Keratinocyte (primary cell): ENCODE results near the gene SEPTIN5. TPM values are rescaled to one million over a fixed set of nuclear protein-coding genes. Genes with fewer than 3 reads are reported as not detected.

Experiments used
- DNase-seq: peaks from one replicate; pipeline ENCODE4 v3.0.0-alpha.2; 2011; ENCODE audit warnings: low read depth, missing footprints, low spot score
- FAIRE-seq: peaks from 2 replicates; lab custom pipeline; 2011; peaks lifted over from hg19 to GRCh38; lab: Jason Lieb, UNC
- H2AFZ ChIP-seq: 2 replicates; pipeline ENCODE4 v1.6.0; 2012; ENCODE audit warnings: low read length, control low read depth, inconsistent platforms; ENCODE audit not compliant: control insufficient read depth
- H3K27ac ChIP-seq: 2 replicates; pipeline ENCODE4 v1.5.1; 2011; ENCODE audit warnings: low read length; ENCODE audit not compliant: control insufficient read depth, insufficient read depth
- H3K27me3 ChIP-seq: 3 replicates; pipeline ENCODE4 v1.6.0; 2011; ENCODE audit warnings: low read length; ENCODE audit not compliant: control insufficient read depth, insufficient read depth; ENCODE audit errors: extremely low read depth
- H3K36me3 ChIP-seq, 2 experiments: 2 replicates in 1 of 2; 3 replicates in 1 of 2; pipeline ENCODE4 v1.5.1; 2011; ENCODE audit warnings: low read length in 2 of 2, mild to moderate bottlenecking in 1 of 2; ENCODE audit not compliant: control insufficient read depth in 2 of 2, insufficient read depth in 2 of 2; ENCODE audit errors: extremely low read depth in 1 of 2
- H3K4me1 ChIP-seq: 3 replicates; pipeline ENCODE4 v1.5.1; 2011; ENCODE audit warnings: low read length; ENCODE audit not compliant: control insufficient read depth, insufficient read depth; ENCODE audit errors: extremely low read depth
- H3K4me2 ChIP-seq: 3 replicates; pipeline ENCODE4 v1.6.0; 2011; ENCODE audit warnings: low read depth, low read length; ENCODE audit not compliant: control insufficient read depth, insufficient read depth; ENCODE audit errors: extremely low read depth
- H3K4me3 ChIP-seq, 3 experiments: fragments of 200-600 bp in 1 of 3; sonication (generic) in 1 of 3; 2 replicates in 2 of 3; 3 replicates in 1 of 3; pipeline ENCODE4 v1.5.1; 2011 to 2016; ENCODE audit warnings: low read length in 3 of 3, mild to moderate bottlenecking in 3 of 3, control low read depth in 2 of 3, inconsistent platforms in 1 of 3, low read depth in 1 of 3, mixed read lengths in 1 of 3, mixed run types in 1 of 3, moderate library complexity in 1 of 3; ENCODE audit not compliant: control insufficient read depth in 2 of 3, insufficient read depth in 2 of 3; ENCODE audit errors: extremely low read depth in 1 of 3
- H3K79me2 ChIP-seq: 2 replicates; pipeline ENCODE4 v1.6.0; 2012; ENCODE audit warnings: low read length; ENCODE audit not compliant: control insufficient read depth, insufficient read depth
- H3K9ac ChIP-seq: 3 replicates; pipeline ENCODE4 v1.6.0; 2011; ENCODE audit warnings: low read length; ENCODE audit not compliant: control insufficient read depth, insufficient read depth; ENCODE audit errors: extremely low read depth
- H3K9me1 ChIP-seq: 3 replicates; pipeline ENCODE4 v1.6.0; 2011; ENCODE audit warnings: low read length; ENCODE audit not compliant: control insufficient read depth, insufficient read depth; ENCODE audit errors: extremely low read depth
- H3K9me3 ChIP-seq: 2 replicates; pipeline ENCODE4 v1.5.1; 2012; ENCODE audit warnings: low read depth, low read length; ENCODE audit not compliant: control insufficient read depth
- H4K20me1 ChIP-seq: 3 replicates; pipeline ENCODE4 v1.6.0; 2011; ENCODE audit warnings: low read length; ENCODE audit not compliant: control insufficient read depth, insufficient read depth; ENCODE audit errors: extremely low read depth
- EZH2 ChIP-seq: IDR thresholded peaks from one replicate; pipeline ENCODE4 v1.6.1; 2012; ENCODE audit warnings: inconsistent platforms, mild to moderate bottlenecking, low read length, moderate library complexity
- dilution Hi-C: fragments of 300-500 bp; cut with MboI; formaldehyde crosslinking; loops from one replicate; pipeline ENCODE4 v1.7.0; 2020; ENCODE audit warnings: low sequenced_read_pairs; ENCODE audit not compliant: extremely low pct_ligation_motif_present
- polyA plus RNA-seq, 5 experiments: library from polyadenylated mRNA; depleted of rRNA in 3 of 5; stranded (reverse) in 3 of 5; stranded (forward) in 1 of 5; unstranded in 1 of 5; fragments of >200 nt; gene quantifications; 1 replicate in 1 of 5; 2 replicates in 3 of 5; 3 replicates in 1 of 5; pipeline versions ENCODE4 v1.2.1 to v1.2.3, GENCODE V29; 2011 to 2012; ENCODE audit warnings: missing spikeins in 2 of 5, low read depth in 1 of 5, low replicate concordance in 1 of 5
- TF ChIP-seq, protein P1 (sequence below), 3 experiments: IDR thresholded peaks in 1 of 3; conservative IDR thresholded peaks in 1 of 3; optimal IDR thresholded peaks in 1 of 3; 2 replicates in 2 of 3; 3 replicates in 1 of 3; pipeline versions ENCODE3 to v1.5.1; 2011; ENCODE audit warnings: low read length in 3 of 3, mild to moderate bottlenecking in 3 of 3, moderate library complexity in 2 of 3, control low read depth in 1 of 3, inconsistent platforms in 1 of 3; ENCODE audit not compliant: insufficient read depth in 2 of 3; ENCODE audit errors: extremely low read depth in 1 of 3

SEPTIN5 gene
- polyA plus RNA-seq, 1 donor (not counting 4 experiments of a cell fraction or from before 2014, with no cell fraction given): 2.2 TPM

DNA sequence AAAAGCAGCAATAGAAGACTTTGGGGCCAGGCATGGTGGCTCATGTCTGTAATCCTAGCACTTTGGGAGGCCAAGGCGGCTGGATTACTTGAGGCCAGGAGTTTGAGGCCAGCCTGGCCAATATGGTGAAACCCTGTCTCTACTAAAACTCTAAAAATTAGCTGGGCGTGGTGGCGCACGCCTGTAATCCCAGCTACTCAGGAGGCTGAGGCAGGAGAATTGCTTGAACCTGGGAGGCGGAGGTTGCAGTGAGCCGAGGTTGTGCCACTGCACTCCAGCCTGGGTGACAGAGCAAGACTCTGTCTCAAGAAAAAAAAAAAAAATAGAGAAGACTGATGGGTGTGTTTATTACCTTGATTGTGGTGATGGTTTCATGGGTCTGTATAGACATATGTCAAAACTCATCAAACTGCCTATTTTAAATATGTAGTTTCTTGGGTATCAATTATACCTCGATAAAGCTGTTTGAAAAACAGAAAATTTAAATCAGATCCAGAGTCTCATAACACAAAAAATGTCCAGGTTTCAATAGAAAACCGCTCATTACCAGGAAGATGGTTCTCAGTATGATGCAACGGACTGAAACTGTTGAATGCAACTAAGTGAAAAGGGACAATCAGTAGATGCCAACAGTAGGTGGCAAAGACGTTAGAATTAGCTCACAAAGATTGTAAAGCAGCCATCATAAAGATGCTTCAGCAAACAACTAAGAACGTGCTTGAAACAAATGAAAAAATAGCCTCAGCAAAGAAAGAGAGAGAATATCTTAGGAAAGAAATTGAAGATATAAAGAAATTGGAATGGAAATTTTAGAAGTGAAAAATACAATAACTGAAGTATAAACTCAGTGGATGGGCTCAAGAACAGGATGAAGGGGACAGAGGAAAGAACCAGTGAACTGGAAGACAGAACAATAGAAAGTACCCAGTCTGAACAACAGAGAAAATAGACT, 33.1 kb upstream of the SEPTIN5 start:
- H3K4me3 ChIP-seq: no peak overlapping the region
- FAIRE-seq (no peak), DNase-seq (no peak)
- H3K4me1 ChIP-seq: no peaks in the 10 kb centered on the region
- TF ChIP-seq, protein P1, sequence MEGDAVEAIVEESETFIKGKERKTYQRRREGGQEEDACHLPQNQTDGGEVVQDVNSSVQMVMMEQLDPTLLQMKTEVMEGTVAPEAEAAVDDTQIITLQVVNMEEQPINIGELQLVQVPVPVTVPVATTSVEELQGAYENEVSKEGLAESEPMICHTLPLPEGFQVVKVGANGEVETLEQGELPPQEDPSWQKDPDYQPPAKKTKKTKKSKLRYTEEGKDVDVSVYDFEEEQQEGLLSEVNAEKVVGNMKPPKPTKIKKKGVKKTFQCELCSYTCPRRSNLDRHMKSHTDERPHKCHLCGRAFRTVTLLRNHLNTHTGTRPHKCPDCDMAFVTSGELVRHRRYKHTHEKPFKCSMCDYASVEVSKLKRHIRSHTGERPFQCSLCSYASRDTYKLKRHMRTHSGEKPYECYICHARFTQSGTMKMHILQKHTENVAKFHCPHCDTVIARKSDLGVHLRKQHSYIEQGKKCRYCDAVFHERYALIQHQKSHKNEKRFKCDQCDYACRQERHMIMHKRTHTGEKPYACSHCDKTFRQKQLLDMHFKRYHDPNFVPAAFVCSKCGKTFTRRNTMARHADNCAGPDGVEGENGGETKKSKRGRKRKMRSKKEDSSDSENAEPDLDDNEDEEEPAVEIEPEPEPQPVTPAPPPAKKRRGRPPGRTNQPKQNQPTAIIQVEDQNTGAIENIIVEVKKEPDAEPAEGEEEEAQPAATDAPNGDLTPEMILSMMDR (optimal IDR thresholded peaks at IDR 0.05 in 1 of 3, IDR thresholded peaks at IDR 0.05 in 1 of 3, conservative IDR thresholded peaks at IDR 0.05 in 1 of 3; ENCODE audit: extremely low read depth in 1 of 3, insufficient read depth in 2 of 3, low read length in 3 of 3): no peak
- H3K79me2 ChIP-seq: no peaks in the 10 kb centered on the region
- no peaks in the 10 kb centered on the region for H3K9me3 ChIP-seq
- no peaks in the 10 kb centered on the region for H3K9me1 ChIP-seq
- no peak overlapping the region for H3K27ac ChIP-seq
- no peak overlapping the region for H2AFZ ChIP-seq
- H3K4me2 ChIP-seq: no peak overlapping the region
- dilution Hi-C loops: no loop called here
- H3K36me3 ChIP-seq: no peaks in the 10 kb centered on the region
- H3K9ac ChIP-seq: no peak overlapping the region
- H3K27me3 ChIP-seq: peaks cover 10% of the 10 kb centered on the region
- H4K20me1 ChIP-seq: no peaks in the 10 kb centered on the region

DNA sequence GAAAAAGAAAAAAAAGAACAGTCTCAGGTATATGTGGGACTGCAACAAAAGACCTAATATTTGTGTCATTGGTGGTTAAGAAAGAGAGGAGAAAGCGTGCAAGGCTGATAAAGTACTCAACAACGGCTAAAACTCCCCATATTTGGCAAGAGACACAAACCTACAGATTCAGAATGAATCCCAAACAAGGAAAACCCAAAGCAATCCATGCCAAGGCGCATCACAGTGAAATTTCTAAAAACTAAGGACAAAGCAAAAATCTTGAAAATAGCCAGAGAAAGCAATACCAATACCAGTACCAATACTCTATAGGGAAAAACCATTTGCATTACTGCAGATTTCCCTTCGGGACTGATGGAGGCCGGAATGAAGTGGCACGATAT, 32.4 kb upstream of the SEPTIN5 start:
- no peaks in the 10 kb centered on the region for H3K9me1 ChIP-seq
- H3K27ac ChIP-seq: no peak overlapping the region
- no peaks in the 10 kb centered on the region for H3K79me2 ChIP-seq
- no peak overlapping the region for H3K4me2 ChIP-seq
- no peak for FAIRE-seq
- H3K4me3 ChIP-seq: no peak overlapping the region
- no peaks in the 10 kb centered on the region for H3K9me3 ChIP-seq
- no peak overlapping the region for H2AFZ ChIP-seq
- peaks cover 16% of the 10 kb centered on the region for H3K27me3 ChIP-seq
- no peak for DNase-seq
- H4K20me1 ChIP-seq: no peaks in the 10 kb centered on the region
- no peak for TF ChIP-seq EZH2
- TF ChIP-seq, protein P1 (optimal IDR thresholded peaks at IDR 0.05 in 1 of 3, IDR thresholded peaks at IDR 0.05 in 1 of 3, conservative IDR thresholded peaks at IDR 0.05 in 1 of 3; ENCODE audit: extremely low read depth in 1 of 3, insufficient read depth in 2 of 3, low read length in 3 of 3): no peak
- no peak overlapping the region for H3K9ac ChIP-seq
- dilution Hi-C loops: no loop called here
- no peaks in the 10 kb centered on the region for H3K36me3 ChIP-seq
- no peaks in the 10 kb centered on the region for H3K4me1 ChIP-seq
